K562 (cell line): ENCODE measurements around the gene GOLPH3L. TPM values are rescaled to one million over a fixed set of nuclear protein-coding genes. Genes with fewer than 3 reads are reported as not detected.
A peak's percentile ranks its signal among the peaks of the same experiment; 100 is the strongest.

Experiments used
- ARHGAP35 ChIP-seq: fragments of 450-650 bp; IDR thresholded peaks from 2 replicates; pipeline ENCODE4 v1.6.1; 2018; ENCODE audit not compliant: partially characterized antibody
- ASH1L ChIP-seq: fragments of 450-650 bp; IDR thresholded peaks from 2 replicates; pipeline ENCODE4 v1.6.1; 2018; ENCODE audit warnings: borderline replicate concordance, mild to moderate bottlenecking, low read depth; ENCODE audit not compliant: partially characterized antibody
- ETV1 ChIP-seq: fragments of 450-650 bp; conservative IDR thresholded peaks from 2 replicates; pipeline ENCODE4 v1.6.1; 2016; ENCODE audit warnings: missing genetic modification characterization, control low read depth, low read depth, missing compliant biosample characterization
- HNRNPUL1 ChIP-seq: fragments of 200-400 bp; formaldehyde crosslinking; IDR thresholded peaks from 2 replicates; pipeline ENCODE4 v1.6.1; 2017; ENCODE audit warnings: low read length
- JUN ChIP-seq, 2 experiments: sonication (generic) in 1 of 2; formaldehyde crosslinking in 1 of 2; IDR thresholded peaks; 2 replicates each; pipeline versions ENCODE4 v1.6.1 to v1.8.0; 2012 to 2022; ENCODE audit warnings: borderline replicate concordance in 2 of 2, mild to moderate bottlenecking in 2 of 2, improper control_type of control experiment in 1 of 2, low read depth in 1 of 2, low read length in 1 of 2, missing genetic modification reagents in 1 of 2
- MAZ ChIP-seq, 2 experiments: fragments of 450-650 bp in 1 of 2; sonication (generic) in 1 of 2; formaldehyde crosslinking; IDR thresholded peaks in 1 of 2; conservative IDR thresholded peaks in 1 of 2; 2 replicates each; pipeline versions ENCODE4 v1.4.0 to v1.5.0; 2020; ENCODE audit warnings: mild to moderate bottlenecking in 1 of 2, missing genetic modification reagents in 1 of 2
- POLR2A ChIP-seq: fragments of 450-650 bp; conservative IDR thresholded peaks from 2 replicates; pipeline ENCODE4 v1.6.1; 2016
- PRMT5 ChIP-seq: sonication (generic); formaldehyde crosslinking; IDR thresholded peaks from 2 replicates; pipeline ENCODE4 v1.5.0; 2020; ENCODE audit warnings: missing genetic modification reagents
- TGIF2 ChIP-seq: sonication (generic); formaldehyde crosslinking; IDR thresholded peaks from 2 replicates; pipeline ENCODE4 v1.8.1; 2022; ENCODE audit warnings: mild to moderate bottlenecking, missing genetic modification reagents, moderate library complexity
- U2AF1 ChIP-seq: fragments of 200-400 bp; formaldehyde crosslinking; optimal IDR thresholded peaks from 2 replicates; pipeline ENCODE3; 2017; ENCODE audit warnings: mild to moderate bottlenecking, low read depth, low read length, moderate library complexity
- UBTF ChIP-seq, 2 experiments: IDR thresholded peaks; 2 replicates each; pipeline ENCODE4 v1.6.1; 2012; ENCODE audit warnings: improper control_type of control experiment in 2 of 2, low read depth in 2 of 2, low read length in 2 of 2, borderline replicate concordance in 1 of 2
- ZNF407 ChIP-seq: fragments of 450-650 bp; IDR thresholded peaks from 2 replicates; pipeline ENCODE4 v1.6.1; 2016; ENCODE audit warnings: low read depth
- ZNF41 ChIP-seq: fragments of 250-450 bp; sonication (Bioruptor Pico); conservative IDR thresholded peaks from 2 replicates; pipeline ENCODE4 v1.4.0; 2020; ENCODE audit warnings: mild to moderate bottlenecking
- ZNF655 ChIP-seq: fragments of 250-450 bp; sonication (Bioruptor Pico); IDR thresholded peaks from 2 replicates; pipeline ENCODE4 v1.5.0; 2021
- polyA plus RNA-seq, 8 experiments: library from polyadenylated mRNA; depleted of rRNA in 4 of 8; stranded (reverse) in 5 of 8; unstranded in 3 of 8; fragments of >200 nt; fragmentation: Nextera tagmentation in 2 of 8; fragmentation: Illumina TruSeq in 1 of 8; extraction: Ambion mirVana in 2 of 8; extraction: Trizol in 1 of 8; gene quantifications; 2 replicates each; pipeline versions ENCODE4 v1.2.1 to v1.2.3, GENCODE V29; 2011 to 2014; ENCODE audit warnings: inconsistent platforms in 1 of 8, missing spikeins in 1 of 8
- total RNA-seq, 7 experiments: library from RNA; depleted of rRNA in 6 of 7; stranded (reverse); fragments of >200 nt in 6 of 7; fragmentation: Illumina TruSeq in 2 of 7; extraction: Trizol in 2 of 7; gene quantifications; 2 replicates each; pipeline versions ENCODE4 v1.2.1 to v1.2.3, GENCODE V29; 2011 to 2021; ENCODE audit warnings: low replicate concordance in 1 of 7

Gene GOLPH3L
- total and polyA plus RNA-seq, 9 of the 15 experiments (the other 6 are each of a cell fraction or from before 2014, with no cell fraction given), result 8.1 to 42.1 (median 21.6) TPM

- TF ChIP-seq ZNF407 (no peak), ASH1L (no peak), UBTF (IDR thresholded peaks at IDR 0.05; ENCODE audit: borderline replicate concordance in 1 of 2, low read depth in 2 of 2, low read length in 2 of 2) (peak; percentile 54 to 76; a peak in 2 of 4 replicates), TGIF2 (CRISPR knock-in tag) (no peak), ZNF655 (CRISPR knock-in tag) (no peak), ARHGAP35 (no peak), PRMT5 (CRISPR knock-in tag) (no peak), U2AF1 (no peak), ETV1 (tag) (peak; percentile 42; the same call in 1 of the 2 replicates), MAZ (CRISPR knock-in tag; conservative IDR thresholded peaks at IDR 0.05 in 1 of 2, IDR thresholded peaks at IDR 0.05 in 1 of 2) (peak in 1 of 2 experiments; percentile 74; a peak in 2 of 4 replicates), POLR2A (no peak; the same call in 1 of the 2 replicates), ZNF41 (CRISPR knock-in tag) (no peak), JUN (IDR thresholded peaks at IDR 0.05; ENCODE audit: borderline replicate concordance, low read depth, low read length) (peak; percentile 23; the same call in 1 of the 2 replicates), JUN (CRISPR knock-in tag; IDR thresholded peaks at IDR 0.05; ENCODE audit: borderline replicate concordance) (no peak), HNRNPUL1 (no peak)
Observed at GRCh38 chr1:150619576-150620509, 77.1 kb downstream of the GOLPH3L start (continued).
